WTC11 (cell line): ENCODE measurements around the gene DSC3. TPM values are rescaled to one million over a fixed set of nuclear protein-coding genes. Genes with fewer than 3 reads are reported as not detected.

Experiments
- ATAC-seq: fragments of 200-7000 bp; cut with Tn5 transposase; 2 replicates; pipeline ENCODE4 v1.10.0; 2021; ENCODE audit warnings: mild to moderate bottlenecking, moderate library complexity
- CTCF ChIA-PET: fragments of 300-600 bp; sonication (Branson Sonifier 250); formaldehyde crosslinking; loops from one replicate; lab custom pipeline; 2021; ENCODE audit warnings: antibody characterized with exemption; lab: Charles Lee
- POLR2A ChIA-PET: fragments of 350-600 bp; sonication (Branson Sonifier 250); formaldehyde crosslinking; loops from one replicate; lab custom pipeline; 2021; ENCODE audit warnings: antibody characterized with exemption; lab: Charles Lee
- DNase-seq: peaks from one replicate; pipeline ENCODE4 v3.0.0; 2021; ENCODE audit warnings: low spot score
- H3K27ac Mint-ChIP-seq: 2 replicates; pipeline ENCODE4 v1.8.0; 2021; ENCODE audit warnings: mixed read lengths
- H3K27me3 Mint-ChIP-seq: 2 replicates; pipeline ENCODE4 v1.8.0; 2021; ENCODE audit warnings: low read depth, mild to moderate bottlenecking, moderate library complexity, mixed read lengths
- H3K36me3 Mint-ChIP-seq: 2 replicates; pipeline ENCODE4 v1.8.0; 2021; ENCODE audit warnings: mixed read lengths
- H3K4me1 Mint-ChIP-seq: 2 replicates; pipeline ENCODE4 v1.8.0; 2022; ENCODE audit warnings: mixed read lengths
- H3K4me3 Mint-ChIP-seq: 2 replicates; pipeline ENCODE4 v1.8.0; 2021; ENCODE audit warnings: mild to moderate bottlenecking, moderate library complexity, mixed read lengths
- H3K9me3 Mint-ChIP-seq: 2 replicates; pipeline ENCODE4 v1.8.0; 2021; ENCODE audit warnings: mixed read lengths
- AFF4 ChIP-seq: sonication (generic); formaldehyde crosslinking; IDR thresholded peaks from 2 replicates; pipeline ENCODE4 v1.8.1; 2023; ENCODE audit warnings: mild to moderate bottlenecking, missing genetic modification reagents, borderline replicate concordance
- CREM ChIP-seq: sonication (generic); formaldehyde crosslinking; IDR thresholded peaks from 2 replicates; pipeline ENCODE4 v1.8.1; 2022; ENCODE audit warnings: mild to moderate bottlenecking, missing genetic modification reagents, moderate library complexity
- ELF4 ChIP-seq: sonication (generic); formaldehyde crosslinking; IDR thresholded peaks from 2 replicates; pipeline ENCODE4 v1.8.1; 2022; ENCODE audit warnings: low read depth, mild to moderate bottlenecking, moderate library complexity, missing genetic modification reagents
- GABPB1 ChIP-seq: sonication (generic); formaldehyde crosslinking; IDR thresholded peaks from 2 replicates; pipeline ENCODE4 v1.8.1; 2023; ENCODE audit warnings: mild to moderate bottlenecking, missing genetic modification reagents
- GRHL2 ChIP-seq: fragments of 250-450 bp; sonication (Bioruptor Pico); IDR thresholded peaks from 2 replicates; pipeline ENCODE4 v1.8.0; 2022; ENCODE audit warnings: mild to moderate bottlenecking, moderate library complexity; ENCODE audit not compliant: insufficient replicate concordance, severe bottlenecking
- GTF2I ChIP-seq: fragments of 250-450 bp; sonication (Bioruptor Pico); conservative IDR thresholded peaks from 2 replicates; pipeline ENCODE4 v1.4.0; 2021; ENCODE audit warnings: mild to moderate bottlenecking
- IRF1 ChIP-seq: sonication (generic); formaldehyde crosslinking; IDR thresholded peaks from 2 replicates; pipeline ENCODE4 v1.8.0; 2023; ENCODE audit warnings: missing genetic modification reagents
- JUN ChIP-seq: sonication (generic); formaldehyde crosslinking; IDR thresholded peaks from 2 replicates; pipeline ENCODE4 v1.8.0; 2023; ENCODE audit warnings: mild to moderate bottlenecking, missing genetic modification reagents
- KAT7 ChIP-seq: sonication (generic); formaldehyde crosslinking; IDR thresholded peaks from 2 replicates; pipeline ENCODE4 v1.8.1; 2023; ENCODE audit warnings: missing genetic modification reagents, mild to moderate bottlenecking, borderline replicate concordance
- NR3C1 ChIP-seq: sonication (generic); formaldehyde crosslinking; conservative IDR thresholded peaks from 2 replicates; pipeline ENCODE4 v1.8.1; 2023; ENCODE audit warnings: low read depth, mild to moderate bottlenecking, missing genetic modification reagents
- OVOL2 ChIP-seq: fragments of 250-450 bp; sonication (Bioruptor Pico); IDR thresholded peaks from 2 replicates; pipeline ENCODE4 v1.9.0; 2021; ENCODE audit warnings: mild to moderate bottlenecking, borderline replicate concordance
- SMAD3 ChIP-seq: sonication (generic); formaldehyde crosslinking; IDR thresholded peaks from 2 replicates; pipeline ENCODE4 v1.8.0; 2022; ENCODE audit warnings: missing genetic modification reagents, mild to moderate bottlenecking, borderline replicate concordance
- SOX15 ChIP-seq: fragments of 250-450 bp; sonication (Bioruptor Pico); IDR thresholded peaks from 2 replicates; pipeline ENCODE4 v1.9.0; 2021; ENCODE audit warnings: mild to moderate bottlenecking
- SP1 ChIP-seq: sonication (generic); formaldehyde crosslinking; conservative IDR thresholded peaks from 2 replicates; pipeline ENCODE4 v1.8.1; 2022; ENCODE audit warnings: missing genetic modification reagents
- TEAD1 ChIP-seq: sonication (generic); formaldehyde crosslinking; IDR thresholded peaks from 2 replicates; pipeline ENCODE4 v1.8.0; 2022; ENCODE audit warnings: mild to moderate bottlenecking, missing genetic modification reagents
- USF1 ChIP-seq: sonication (generic); formaldehyde crosslinking; IDR thresholded peaks from 2 replicates; pipeline ENCODE4 v1.8.0; 2022; ENCODE audit warnings: mild to moderate bottlenecking, missing genetic modification reagents
- ZNF219 ChIP-seq: sonication (generic); formaldehyde crosslinking; IDR thresholded peaks from 2 replicates; pipeline ENCODE4 v1.8.0; 2023; ENCODE audit warnings: missing genetic modification reagents, mild to moderate bottlenecking, borderline replicate concordance
- ZNF263 ChIP-seq: sonication (generic); formaldehyde crosslinking; IDR thresholded peaks from 2 replicates; pipeline ENCODE4 v1.8.1; 2022; ENCODE audit warnings: low read depth, mild to moderate bottlenecking, moderate library complexity, missing genetic modification reagents
- ZNF317 ChIP-seq: sonication (generic); formaldehyde crosslinking; IDR thresholded peaks from 2 replicates; pipeline ENCODE4 v1.8.1; 2023; ENCODE audit warnings: low read depth, mild to moderate bottlenecking, moderate library complexity, missing genetic modification reagents, borderline replicate concordance
- ZNF396 ChIP-seq: fragments of 250-450 bp; sonication (Bioruptor Pico); IDR thresholded peaks from 2 replicates; pipeline ENCODE4 v1.8.0; 2021; ENCODE audit warnings: mild to moderate bottlenecking, moderate library complexity, borderline replicate concordance
- total RNA-seq: library from RNA; stranded (reverse); gene quantifications from 3 replicates; pipeline ENCODE4 v1.2.3, GENCODE V29; 2021
- TF ChIP-seq, protein P1 (sequence below): sonication (generic); formaldehyde crosslinking; IDR thresholded peaks from 2 replicates; pipeline ENCODE4 v1.8.0; 2022; ENCODE audit warnings: mild to moderate bottlenecking, missing genetic modification reagents
- TF ChIP-seq, protein P2 (sequence below): sonication (generic); formaldehyde crosslinking; IDR thresholded peaks from 2 replicates; pipeline ENCODE4 v1.8.1; 2022; ENCODE audit warnings: mild to moderate bottlenecking, missing genetic modification reagents, moderate library complexity, borderline replicate concordance
- TF ChIP-seq, protein P3 (sequence below): sonication (generic); formaldehyde crosslinking; IDR thresholded peaks from 2 replicates; pipeline ENCODE4 v1.8.1; 2022; ENCODE audit warnings: missing genetic modification reagents, borderline replicate concordance

Gene DSC3
- total RNA-seq, 1 experiment from 2014 or later = 2.6 TPM

- ChIA-PET POLR2A (no interaction called here), CTCF (no interaction called here)
- Mint-ChIP-seq H3K27ac (no peak overlapping the region), H3K27me3 (no peaks in the 10 kb centered on the region), H3K4me3 (no peak overlapping the region), H3K9me3 (no peaks in the 10 kb centered on the region), H3K36me3 (no peaks in the 10 kb centered on the region), H3K4me1 (peaks cover 5% of the 10 kb centered on the region)
- no peak for TF ChIP-seq SOX15 (CRISPR knock-in tag)
- TF ChIP-seq ZNF219 (CRISPR knock-in tag) = no peak
- TF ChIP-seq CREM (CRISPR knock-in tag) = no peak
- TF ChIP-seq GRHL2 (CRISPR knock-in tag) = no peak
- TF ChIP-seq, protein P1, sequence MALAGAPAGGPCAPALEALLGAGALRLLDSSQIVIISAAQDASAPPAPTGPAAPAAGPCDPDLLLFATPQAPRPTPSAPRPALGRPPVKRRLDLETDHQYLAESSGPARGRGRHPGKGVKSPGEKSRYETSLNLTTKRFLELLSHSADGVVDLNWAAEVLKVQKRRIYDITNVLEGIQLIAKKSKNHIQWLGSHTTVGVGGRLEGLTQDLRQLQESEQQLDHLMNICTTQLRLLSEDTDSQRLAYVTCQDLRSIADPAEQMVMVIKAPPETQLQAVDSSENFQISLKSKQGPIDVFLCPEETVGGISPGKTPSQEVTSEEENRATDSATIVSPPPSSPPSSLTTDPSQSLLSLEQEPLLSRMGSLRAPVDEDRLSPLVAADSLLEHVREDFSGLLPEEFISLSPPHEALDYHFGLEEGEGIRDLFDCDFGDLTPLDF = no peak
- TF ChIP-seq SMAD3 (CRISPR knock-in tag) = no peak
- no peak for TF ChIP-seq GTF2I (CRISPR knock-in tag)
- no peak for TF ChIP-seq ZNF263 (CRISPR knock-in tag)
- TF ChIP-seq ZNF396 = no peak
- no peak for TF ChIP-seq ZNF317 (CRISPR knock-in tag)
- TF ChIP-seq, protein P2, sequence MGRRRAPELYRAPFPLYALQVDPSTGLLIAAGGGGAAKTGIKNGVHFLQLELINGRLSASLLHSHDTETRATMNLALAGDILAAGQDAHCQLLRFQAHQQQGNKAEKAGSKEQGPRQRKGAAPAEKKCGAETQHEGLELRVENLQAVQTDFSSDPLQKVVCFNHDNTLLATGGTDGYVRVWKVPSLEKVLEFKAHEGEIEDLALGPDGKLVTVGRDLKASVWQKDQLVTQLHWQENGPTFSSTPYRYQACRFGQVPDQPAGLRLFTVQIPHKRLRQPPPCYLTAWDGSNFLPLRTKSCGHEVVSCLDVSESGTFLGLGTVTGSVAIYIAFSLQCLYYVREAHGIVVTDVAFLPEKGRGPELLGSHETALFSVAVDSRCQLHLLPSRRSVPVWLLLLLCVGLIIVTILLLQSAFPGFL (CRISPR knock-in tag) = no peak
- TF ChIP-seq JUN (CRISPR knock-in tag) = no peak
- TF ChIP-seq USF1 = no peak
- TF ChIP-seq AFF4 (CRISPR knock-in tag) = no peak
- no peak for TF ChIP-seq KAT7 (CRISPR knock-in tag)
- ATAC-seq (no peak), DNase-seq (no peak)
Measured at GRCh38 chr18:30987467-30988241, 54.9 kb downstream of the DSC3 start.

DNA sequence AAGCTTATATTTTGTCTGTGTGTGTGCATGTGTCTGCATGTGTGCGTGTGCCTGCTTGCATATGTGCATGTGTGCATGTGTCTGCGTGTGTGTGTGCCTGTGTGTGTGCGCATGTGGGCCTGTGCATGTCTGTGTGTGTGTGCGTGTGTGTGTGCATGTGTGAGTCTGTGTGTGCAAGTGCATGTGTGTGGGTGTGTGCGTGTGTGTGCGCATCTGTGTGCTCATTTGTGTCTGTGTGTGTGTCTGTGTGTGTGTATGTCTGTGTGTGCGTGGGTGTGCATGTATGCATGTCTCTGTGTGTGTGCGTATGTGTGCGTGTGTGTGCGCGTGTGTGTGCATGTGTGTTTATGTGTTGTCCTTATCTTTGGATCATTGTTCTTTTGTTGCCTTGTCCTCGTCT, 56.8 kb downstream of the DSC3 start:
- no peak overlapping the region; the same call in 1 of the 2 replicates for H3K27ac Mint-ChIP-seq
- no peak for ATAC-seq
- POLR2A ChIA-PET = no interaction called here
- H3K36me3 Mint-ChIP-seq = no peaks in the 10 kb centered on the region
- no peaks in the 10 kb centered on the region for H3K4me1 Mint-ChIP-seq
- H3K4me3 Mint-ChIP-seq = no peak overlapping the region
- CTCF ChIA-PET = no interaction called here
- H3K27me3 Mint-ChIP-seq = no peaks in the 10 kb centered on the region
- H3K9me3 Mint-ChIP-seq = no peaks in the 10 kb centered on the region
- no peak for DNase-seq
- no peak for TF ChIP-seq TEAD1 (CRISPR knock-in tag)
- TF ChIP-seq, protein P3, sequence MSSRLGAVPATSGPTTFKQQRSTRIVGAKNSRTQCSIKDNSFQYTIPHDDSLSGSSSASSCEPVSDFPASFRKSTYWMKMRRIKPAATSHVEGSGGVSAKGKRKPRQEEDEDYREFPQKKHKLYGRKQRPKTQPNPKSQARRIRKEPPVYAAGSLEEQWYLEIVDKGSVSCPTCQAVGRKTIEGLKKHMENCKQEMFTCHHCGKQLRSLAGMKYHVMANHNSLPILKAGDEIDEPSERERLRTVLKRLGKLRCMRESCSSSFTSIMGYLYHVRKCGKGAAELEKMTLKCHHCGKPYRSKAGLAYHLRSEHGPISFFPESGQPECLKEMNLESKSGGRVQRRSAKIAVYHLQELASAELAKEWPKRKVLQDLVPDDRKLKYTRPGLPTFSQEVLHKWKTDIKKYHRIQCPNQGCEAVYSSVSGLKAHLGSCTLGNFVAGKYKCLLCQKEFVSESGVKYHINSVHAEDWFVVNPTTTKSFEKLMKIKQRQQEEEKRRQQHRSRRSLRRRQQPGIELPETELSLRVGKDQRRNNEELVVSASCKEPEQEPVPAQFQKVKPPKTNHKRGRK (CRISPR knock-in tag) = no peak
- no peak for TF ChIP-seq GABPB1
- no peak for TF ChIP-seq ELF4
- no peak for TF ChIP-seq ZNF219 (CRISPR knock-in tag)
- TF ChIP-seq OVOL2 = no peak
- no peak for TF ChIP-seq SOX15 (CRISPR knock-in tag)
- no peak for TF ChIP-seq IRF1 (CRISPR knock-in tag)
- no peak for TF ChIP-seq NR3C1
- TF ChIP-seq SP1 (CRISPR knock-in tag) = no peak
